NCI-H146 (cell line): Measurements from ENCODE around the gene MRPS23.

Source experiments
- DNase-seq: peaks from one replicate; lab custom pipeline; 2025; lab: John Stamatoyannopoulos, UW

MRPS23 gene

DNA sequence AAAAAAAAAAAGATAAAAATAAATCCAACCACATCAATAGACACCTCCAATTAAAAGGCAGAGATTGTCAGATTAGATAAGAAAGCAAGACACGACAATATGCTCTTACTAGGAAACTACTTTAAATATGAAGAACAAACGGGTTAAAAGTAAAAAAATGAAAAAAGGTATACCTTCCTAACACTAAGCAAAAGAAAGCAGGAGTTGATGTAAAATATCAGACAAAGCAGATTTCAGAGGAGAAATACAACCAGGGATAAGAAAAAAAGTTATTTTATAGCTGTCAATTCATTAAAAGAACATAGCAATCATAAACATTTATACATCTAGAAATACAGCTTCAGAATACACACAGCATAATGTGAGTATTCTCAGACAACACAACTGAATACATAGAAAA lies 55.0 kb downstream of the MRPS23 start:
- no peak for DNase-seq

DNA sequence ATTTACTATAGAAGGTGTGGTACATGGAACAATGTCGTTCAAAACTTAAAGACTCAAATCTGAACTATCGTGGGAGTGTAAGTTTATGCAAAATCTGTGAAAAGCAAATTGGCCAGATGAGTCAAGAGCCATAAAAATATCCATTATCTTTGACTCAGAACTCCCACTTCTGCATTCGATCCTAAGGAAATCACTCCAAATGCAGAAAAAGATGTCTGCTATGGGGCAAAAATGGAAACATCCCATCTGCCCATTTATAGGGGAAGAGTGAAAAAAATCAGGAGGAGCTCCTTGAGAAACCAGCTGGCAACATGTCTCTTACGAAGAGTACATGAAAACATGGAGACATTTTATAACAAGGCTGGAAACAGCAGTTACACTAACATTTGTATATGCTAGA lies 61.1 kb downstream of the MRPS23 start:
- no peak for DNase-seq

DNA sequence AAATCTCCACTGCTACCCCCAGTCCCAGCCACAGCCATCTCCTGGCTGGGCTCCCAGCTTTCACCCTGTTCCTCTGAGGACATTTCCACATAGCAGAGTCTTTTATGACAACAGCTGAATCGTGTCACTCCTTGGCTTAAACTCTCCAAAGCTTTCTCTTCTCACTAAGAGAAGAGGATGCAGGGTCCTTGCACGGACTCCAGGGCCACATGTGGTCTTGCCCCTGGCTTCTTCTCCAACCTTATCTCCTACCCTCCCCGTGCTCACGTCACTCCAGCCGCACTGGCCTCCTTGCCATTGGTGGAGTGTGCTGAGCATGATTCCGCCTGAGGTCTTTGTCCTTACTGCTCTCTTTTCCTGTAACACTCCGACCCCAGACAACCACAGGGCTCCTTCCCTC lies 64.8 kb downstream of the MRPS23 start:
- DNase-seq: no peak
